GM12878 (cell line): ENCODE measurements around the gene RTP5.

Experiments used
- CTCF ChIP-seq, 3 experiments: IDR thresholded peaks in 2 of 3; conservative IDR thresholded peaks in 1 of 3; 2 replicates each; pipeline ENCODE4 v1.5.1; 2011; ENCODE audit warnings: low read depth in 3 of 3, low read length in 3 of 3, mild to moderate bottlenecking in 3 of 3, control low read depth in 2 of 3, moderate library complexity in 2 of 3, inconsistent platforms in 1 of 3, mixed read lengths in 1 of 3; ENCODE audit not compliant: control insufficient read depth in 2 of 3, insufficient read depth in 1 of 3; ENCODE audit errors: extremely low read depth in 1 of 3
- JUND ChIP-seq: IDR thresholded peaks from 2 replicates; pipeline ENCODE4 v1.6.1; 2012; ENCODE audit warnings: low read depth, mild to moderate bottlenecking, low read length, improper control_type of control experiment, moderate library complexity
- PKNOX1 ChIP-seq: fragments of 450-650 bp; IDR thresholded peaks from 2 replicates; pipeline ENCODE4 v1.6.1; 2016; ENCODE audit warnings: mild to moderate bottlenecking
- POLR2A ChIP-seq: IDR thresholded peaks from 2 replicates; pipeline ENCODE4 v1.6.1; 2011; ENCODE audit warnings: low read depth, mild to moderate bottlenecking, low read length

GRCh38 chr2:241837197-241837965, 32.1 kb upstream of the RTP5 start:
- TF ChIP-seq JUND (no peak), PKNOX1 (no peak), POLR2A (no peak), CTCF (IDR thresholded peaks at IDR 0.05 in 2 of 3, conservative IDR thresholded peaks at IDR 0.05 in 1 of 3; ENCODE audit: control insufficient read depth in 2 of 3, extremely low read depth in 1 of 3, insufficient read depth in 1 of 3, low read depth in 3 of 3, low read length in 3 of 3) (no peak)
